NCI-H460 (cell line): Measurements from ENCODE around the gene BRD1. TPM values are rescaled to one million over a fixed set of nuclear protein-coding genes. Genes with fewer than 3 reads are reported as not detected.

ENCODE experiments used
- DNase-seq: peaks from one replicate; pipeline ENCODE4 v3.0.0-alpha.2; 2016; ENCODE audit warnings: low read depth; ENCODE audit errors: extremely low read depth
- total RNA-seq: library from RNA; depleted of rRNA; stranded (reverse); fragments of >200 nt; shearing (Covaris generic); gene quantifications from 2 replicates; pipeline ENCODE4 v1.2.3, GENCODE V29; 2014

The BRD1 gene
- total RNA-seq, 1 experiment from 2014 or later = 15.5 TPM

GRCh38 chr22:49803737-49804375, 23.8 kb downstream of the BRD1 start:
- no peak for DNase-seq

GRCh38 chr22:49803134-49803533, 24.5 kb downstream of the BRD1 start:
- DNase-seq = no peak

GRCh38 chr22:49801391-49802060, 26.1 kb downstream of the BRD1 start:
- no peak for DNase-seq

GRCh38 chr22:49800408-49801238, 27.1 kb downstream of the BRD1 start:
- no peak for DNase-seq

- DNase-seq = no peak
Measured at GRCh38 chr22:49799431-49800075, 28.1 kb downstream of the BRD1 start.

- DNase-seq = no peak
Measured at GRCh38 chr22:49798486-49799151, 29.1 kb downstream of the BRD1 start.

- DNase-seq = no peak
Measured at GRCh38 chr22:49797706-49798105, 30.0 kb downstream of the BRD1 start.

GRCh38 chr22:49796596-49797270, 30.9 kb downstream of the BRD1 start:
- no peak for DNase-seq

GRCh38 chr22:49795521-49795920, 32.2 kb downstream of the BRD1 start:
- DNase-seq = no peak

- no peak for DNase-seq
Measured at GRCh38 chr22:49793871-49794270, 33.8 kb downstream of the BRD1 start.

- DNase-seq = no peak
Measured at GRCh38 chr22:49793296-49793695, 34.4 kb downstream of the BRD1 start.

- DNase-seq = no peak
Measured at GRCh38 chr22:49792107-49792506, 35.6 kb downstream of the BRD1 start.

GRCh38 chr22:49791682-49792081, 36.0 kb downstream of the BRD1 start:
- DNase-seq = no peak

- DNase-seq = no peak
Measured at GRCh38 chr22:49790912-49791311, 36.8 kb downstream of the BRD1 start.

GRCh38 chr22:49789289-49790141, 38.2 kb downstream of the BRD1 start:
- DNase-seq = no peak

GRCh38 chr22:49788504-49788903, 39.2 kb downstream of the BRD1 start:
- no peak for DNase-seq

- no peak for DNase-seq
Measured at GRCh38 chr22:49787861-49788260, 39.8 kb downstream of the BRD1 start.

GRCh38 chr22:49786976-49787706, 40.5 kb downstream of the BRD1 start:
- DNase-seq = no peak
